MM.1S (cell line): Measurements from ENCODE around the gene CCDC14.

ENCODE experiments used
- DNase-seq: peaks from one replicate; pipeline ENCODE4 v3.0.0-alpha.2; 2015
- H2AFZ ChIP-seq: fragments of 300-600 bp; sonication (generic); 2 replicates; pipeline ENCODE4 v1.6.0; 2016; ENCODE audit warnings: antibody characterized with exemption, low read length
- H3F3A ChIP-seq: fragments of 300-600 bp; sonication (generic); 2 replicates; pipeline ENCODE4 v1.6.1; 2016; ENCODE audit warnings: mild to moderate bottlenecking, antibody characterized with exemption, low read length, moderate library complexity, mixed read lengths; ENCODE audit not compliant: insufficient read depth
- H3K27ac ChIP-seq: fragments of 300-600 bp; sonication (generic); 2 replicates; pipeline ENCODE4 v1.5.1; 2016; ENCODE audit warnings: mild to moderate bottlenecking, low read length
- H3K27me3 ChIP-seq: fragments of 300-600 bp; sonication (generic); replicated peaks from 2 replicates; pipeline ENCODE4 v1.6.0; 2016; ENCODE audit warnings: low read length; ENCODE audit not compliant: insufficient read depth
- H3K36me3 ChIP-seq: fragments of 300-600 bp; sonication (generic); replicated peaks from 2 replicates; pipeline ENCODE4 v1.6.1; 2016; ENCODE audit warnings: mild to moderate bottlenecking, low read length, mixed read lengths; ENCODE audit not compliant: insufficient read depth
- H3K4me1 ChIP-seq: fragments of 300-600 bp; sonication (generic); 2 replicates; pipeline ENCODE4 v1.6.1; 2016; ENCODE audit warnings: low read length, mixed read lengths
- H3K4me2 ChIP-seq: fragments of 300-600 bp; sonication (generic); 2 replicates; pipeline ENCODE4 v1.6.0; 2016; ENCODE audit warnings: low read depth, low read length
- H3K4me3 ChIP-seq: fragments of 300-600 bp; sonication (generic); 2 replicates; pipeline ENCODE4 v1.5.1; 2016; ENCODE audit warnings: low read length, mixed read lengths
- H3K79me2 ChIP-seq: fragments of 300-600 bp; sonication (generic); 2 replicates; pipeline ENCODE4 v1.6.1; 2016; ENCODE audit warnings: mixed run types, low read length, mixed read lengths
- H3K9ac ChIP-seq: fragments of 300-600 bp; sonication (generic); 2 replicates; pipeline ENCODE4 v1.6.1; 2016; ENCODE audit warnings: low read length, mixed read lengths
- H3K9me2 ChIP-seq: fragments of 300-600 bp; sonication (generic); replicated peaks from 2 replicates; pipeline ENCODE4 v1.6.1; 2016; ENCODE audit warnings: mild to moderate bottlenecking, low read length, mixed read lengths; ENCODE audit not compliant: insufficient read depth
- H3K9me3 ChIP-seq: fragments of 300-600 bp; sonication (generic); replicated peaks from 2 replicates; pipeline ENCODE4 v1.6.1; 2016; ENCODE audit warnings: mild to moderate bottlenecking, low read length, mixed read lengths; ENCODE audit not compliant: insufficient read depth
- H4K20me1 ChIP-seq: fragments of 300-600 bp; sonication (generic); 2 replicates; pipeline ENCODE4 v1.6.1; 2016; ENCODE audit warnings: mild to moderate bottlenecking, low read length, moderate library complexity, mixed read lengths; ENCODE audit not compliant: insufficient read depth
- EZH2 ChIP-seq: fragments of 300-600 bp; sonication (generic); optimal IDR thresholded peaks from 2 replicates; pipeline ENCODE3; 2017; ENCODE audit warnings: low read depth, mild to moderate bottlenecking, antibody characterized with exemption, low read length, mixed read lengths
- EZH2phosphoT487 ChIP-seq: fragments of 300-600 bp; sonication (generic); IDR thresholded peaks from 2 replicates; pipeline ENCODE4 v1.6.1; 2018; ENCODE audit warnings: antibody characterized with exemption, low read length
- TF ChIP-seq, protein P1 (sequence below): fragments of 300-600 bp; sonication (generic); IDR thresholded peaks from 2 replicates; pipeline ENCODE4 v1.5.1; 2016; ENCODE audit warnings: antibody characterized with exemption, low read length, mixed read lengths

The CCDC14 gene

GRCh38 chr3:123948449-123948848, 12.6 kb downstream of the CCDC14 start:
- Histone ChIP-seq H3K9me2 (no peaks in the 10 kb centered on the region), H3K27ac (no peak overlapping the region), H3K4me2 (no peak overlapping the region), H3F3A (no peaks in the 10 kb centered on the region), H2AFZ (no peak overlapping the region), H4K20me1 (no peaks in the 10 kb centered on the region), H3K9me3 (no peaks in the 10 kb centered on the region), H3K9ac (no peak overlapping the region), H3K4me3 (no peak overlapping the region), H3K36me3 (peaks cover 6% of the 10 kb centered on the region; the same call in 1 of the 2 replicates), H3K79me2 (no peaks in the 10 kb centered on the region; the same call in 1 of the 2 replicates), H3K27me3 (no peaks in the 10 kb centered on the region), H3K4me1 (peaks cover 5% of the 10 kb centered on the region)
- TF ChIP-seq, protein P1, sequence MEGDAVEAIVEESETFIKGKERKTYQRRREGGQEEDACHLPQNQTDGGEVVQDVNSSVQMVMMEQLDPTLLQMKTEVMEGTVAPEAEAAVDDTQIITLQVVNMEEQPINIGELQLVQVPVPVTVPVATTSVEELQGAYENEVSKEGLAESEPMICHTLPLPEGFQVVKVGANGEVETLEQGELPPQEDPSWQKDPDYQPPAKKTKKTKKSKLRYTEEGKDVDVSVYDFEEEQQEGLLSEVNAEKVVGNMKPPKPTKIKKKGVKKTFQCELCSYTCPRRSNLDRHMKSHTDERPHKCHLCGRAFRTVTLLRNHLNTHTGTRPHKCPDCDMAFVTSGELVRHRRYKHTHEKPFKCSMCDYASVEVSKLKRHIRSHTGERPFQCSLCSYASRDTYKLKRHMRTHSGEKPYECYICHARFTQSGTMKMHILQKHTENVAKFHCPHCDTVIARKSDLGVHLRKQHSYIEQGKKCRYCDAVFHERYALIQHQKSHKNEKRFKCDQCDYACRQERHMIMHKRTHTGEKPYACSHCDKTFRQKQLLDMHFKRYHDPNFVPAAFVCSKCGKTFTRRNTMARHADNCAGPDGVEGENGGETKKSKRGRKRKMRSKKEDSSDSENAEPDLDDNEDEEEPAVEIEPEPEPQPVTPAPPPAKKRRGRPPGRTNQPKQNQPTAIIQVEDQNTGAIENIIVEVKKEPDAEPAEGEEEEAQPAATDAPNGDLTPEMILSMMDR: no peak
- TF ChIP-seq EZH2: no peak
- no peak for TF ChIP-seq EZH2phosphoT487
- no peak for DNase-seq

- Histone ChIP-seq H3K79me2 (no peaks in the 10 kb centered on the region), H2AFZ (no peak overlapping the region), H3K27me3 (no peaks in the 10 kb centered on the region), H3K4me1 (no peaks in the 10 kb centered on the region), H3F3A (no peaks in the 10 kb centered on the region), H3K36me3 (peaks cover 6% of the 10 kb centered on the region; the same call in 1 of the 2 replicates), H3K27ac (no peak overlapping the region), H4K20me1 (no peaks in the 10 kb centered on the region), H3K9me2 (no peaks in the 10 kb centered on the region), H3K9me3 (no peaks in the 10 kb centered on the region), H3K4me2 (no peak overlapping the region), H3K9ac (no peak overlapping the region), H3K4me3 (no peak overlapping the region)
- TF ChIP-seq EZH2: no peak
- no peak for TF ChIP-seq EZH2phosphoT487
- TF ChIP-seq, protein P1: no peak
- DNase-seq: no peak
Measured at GRCh38 chr3:123947482-123947881, 13.5 kb downstream of the CCDC14 start.

- H3K27ac ChIP-seq: no peak overlapping the region
- no peaks in the 10 kb centered on the region for H3K79me2 ChIP-seq
- H3K4me3 ChIP-seq: no peak overlapping the region
- no peaks in the 10 kb centered on the region for H3F3A ChIP-seq
- H2AFZ ChIP-seq: no peak overlapping the region
- H3K36me3 ChIP-seq: peaks cover under 1% of the 10 kb centered on the region; the same call in 1 of the 2 replicates
- H3K4me1 ChIP-seq: no peaks in the 10 kb centered on the region
- no peaks in the 10 kb centered on the region for H4K20me1 ChIP-seq
- TF ChIP-seq EZH2: no peak
- TF ChIP-seq, protein P1: no peak
- TF ChIP-seq EZH2phosphoT487: no peak
- no peak overlapping the region for H3K9ac ChIP-seq
- no peaks in the 10 kb centered on the region for H3K27me3 ChIP-seq
- H3K4me2 ChIP-seq: no peak overlapping the region
- no peak for DNase-seq
- H3K9me3 ChIP-seq: no peaks in the 10 kb centered on the region
- H3K9me2 ChIP-seq: no peaks in the 10 kb centered on the region
Measured at GRCh38 chr3:123941542-123941941, 19.5 kb downstream of the CCDC14 start.
